ENCODE data around the gene SNAPC3.
A peak's percentile ranks its signal among the peaks of the same experiment; 100 is the strongest.
"Not testable (repeated sequence)": the region's sequence is repeated elsewhere in the genome, so short reads cannot be mapped to it uniquely, and the experiment has no call there.

Gene SNAPC3

DNA sequence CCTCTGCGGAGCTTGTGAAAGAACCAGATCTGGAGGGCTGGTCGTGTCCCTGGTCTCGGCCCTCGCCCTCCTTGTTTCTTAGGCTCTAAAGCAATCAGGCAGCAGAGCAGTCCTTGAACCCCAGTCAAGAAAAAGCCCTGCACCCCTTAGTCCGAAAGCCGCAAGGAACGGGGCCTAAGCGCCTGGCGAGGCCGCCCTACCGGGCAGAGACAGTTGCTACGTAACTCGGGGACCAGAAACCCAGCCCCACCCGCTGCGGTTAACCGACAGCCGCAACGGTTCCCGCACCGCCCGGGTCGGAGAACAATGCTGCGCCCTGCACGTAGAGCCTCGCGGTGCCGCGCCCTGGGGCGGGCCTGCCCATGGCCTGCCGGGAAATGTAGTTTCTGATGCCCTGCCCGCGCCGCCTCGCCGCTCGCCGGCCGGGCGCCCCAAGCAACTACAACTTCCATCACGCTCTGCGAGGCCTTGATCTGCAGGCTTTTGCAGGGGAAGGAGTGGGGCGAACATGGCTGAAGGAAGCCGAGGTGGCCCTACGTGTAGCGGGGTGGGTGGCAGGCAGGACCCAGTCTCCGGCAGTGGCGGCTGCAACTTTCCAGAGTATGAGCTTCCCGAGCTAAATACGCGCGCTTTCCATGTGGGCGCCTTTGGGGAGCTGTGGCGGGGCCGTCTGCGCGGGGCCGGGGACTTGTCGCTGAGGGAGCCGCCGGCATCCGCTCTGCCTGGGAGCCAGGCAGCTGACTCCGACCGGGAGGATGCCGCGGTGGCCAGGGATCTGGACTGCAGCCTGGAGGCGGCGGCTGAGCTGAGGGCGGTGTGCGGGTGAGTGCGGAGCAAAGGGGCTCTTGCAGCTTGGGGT lies at the start of gene SNAPC3:
Gene SNAPC3, plus strand, starts transcription at position 505 of the 859 bp plus-strand sequence. Its CDS starts 4 bp downstream, at position 509.
- DNase-seq = peak; percentile 92

DNA sequence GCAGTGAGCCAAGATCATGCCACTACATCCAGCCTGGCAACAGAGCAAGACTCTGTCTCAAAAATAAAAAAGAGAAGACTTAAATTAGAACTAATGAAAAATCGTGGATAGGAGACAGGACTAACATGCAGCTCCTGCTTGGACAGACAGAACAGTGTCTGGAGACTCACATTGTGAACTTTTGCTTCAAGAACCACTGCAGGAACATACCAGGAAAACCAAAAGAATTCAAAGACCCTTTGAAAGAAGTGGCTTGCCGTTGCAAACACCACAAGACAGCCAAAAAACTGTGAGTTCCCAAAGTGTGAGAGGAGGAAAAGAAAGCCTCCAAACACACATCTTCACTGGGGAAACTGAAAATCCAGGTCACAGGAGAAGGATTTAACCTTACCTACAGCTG lies 48.8 kb upstream of the SNAPC3 start:
- DNase-seq = no peak

DNA sequence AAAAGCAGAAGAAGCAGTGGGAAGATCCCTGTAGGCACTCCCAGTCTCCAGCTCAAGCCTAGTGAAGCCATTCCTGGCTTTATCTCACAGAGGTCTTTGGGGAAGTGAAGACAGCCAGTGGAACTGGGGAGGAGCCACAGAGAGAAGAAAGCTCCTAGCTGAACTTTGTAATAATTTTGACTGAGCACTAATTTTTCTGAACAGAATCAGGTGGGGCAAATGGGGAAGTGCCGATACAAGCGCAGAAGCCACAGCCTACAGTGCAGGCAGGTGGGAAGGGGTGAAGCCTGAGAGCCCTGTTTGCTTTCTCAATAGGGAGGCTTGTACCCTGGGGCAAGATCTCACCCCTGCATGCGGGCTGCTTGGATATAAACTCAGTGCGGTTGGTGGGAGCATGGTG lies 48.4 kb upstream of the SNAPC3 start:
- no peak for DNase-seq

DNA sequence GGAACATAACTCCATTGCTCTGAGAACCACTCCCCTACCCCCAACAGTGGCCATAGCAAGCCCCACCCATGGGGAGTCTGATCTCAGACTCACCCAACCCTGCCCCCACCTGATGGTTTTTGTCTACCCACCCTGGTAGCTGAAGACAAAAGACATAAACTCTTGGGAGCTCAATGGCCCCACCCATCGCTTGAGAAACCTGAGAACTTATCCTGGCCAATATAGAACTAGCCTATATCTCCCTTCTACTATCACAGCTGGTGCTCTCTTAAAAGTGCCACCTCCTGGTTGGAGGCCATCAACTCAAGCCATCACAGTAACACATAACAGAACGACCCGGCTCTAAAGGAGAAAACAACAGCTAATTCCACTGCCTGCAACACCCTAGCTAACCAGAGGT lies 47.9 kb upstream of the SNAPC3 start:
- DNase-seq = no peak

DNA sequence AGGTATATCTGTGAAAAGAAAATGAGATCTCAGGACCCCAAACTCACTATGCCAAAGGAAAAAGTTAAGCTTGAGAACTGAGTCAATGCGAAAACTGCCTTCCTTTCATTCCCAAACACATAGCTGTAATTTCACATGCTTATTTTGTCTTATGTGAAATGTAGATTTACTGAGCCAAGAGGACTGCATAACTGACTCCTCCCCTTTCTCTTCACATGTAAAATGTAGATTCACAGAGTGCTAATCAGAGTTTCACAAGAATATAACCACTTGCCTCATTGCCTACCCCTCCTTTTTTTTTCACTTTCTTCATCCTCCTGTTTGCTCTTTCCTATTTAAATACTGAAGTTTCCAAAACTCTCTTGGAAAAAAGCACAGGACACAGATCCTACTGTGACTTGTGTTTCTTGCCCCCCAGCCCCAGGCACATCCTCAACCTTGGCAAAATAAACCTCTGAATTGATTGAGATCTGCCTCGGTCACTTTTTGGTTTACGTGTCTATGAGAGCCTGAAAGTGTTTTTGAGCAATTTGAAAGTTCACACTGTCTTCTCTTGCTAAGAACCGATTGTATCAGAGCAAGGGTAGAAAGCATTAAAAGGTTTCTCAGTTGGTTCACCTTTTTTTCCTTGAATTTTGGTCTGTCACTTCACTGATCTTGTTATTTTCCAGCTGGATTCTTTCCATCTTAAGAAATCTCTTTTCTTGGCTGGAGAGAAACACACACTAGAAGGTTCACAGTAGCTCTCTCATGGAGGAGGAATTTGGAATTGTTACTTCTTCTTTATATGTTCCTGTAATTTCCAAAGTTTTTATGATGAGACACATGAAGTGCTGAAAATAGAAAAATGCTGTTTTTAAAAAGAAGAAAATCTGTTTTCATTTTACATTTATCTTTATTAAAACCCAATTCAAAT lies 44.8 kb upstream of the SNAPC3 start:
- no peak for DNase-seq

DNA sequence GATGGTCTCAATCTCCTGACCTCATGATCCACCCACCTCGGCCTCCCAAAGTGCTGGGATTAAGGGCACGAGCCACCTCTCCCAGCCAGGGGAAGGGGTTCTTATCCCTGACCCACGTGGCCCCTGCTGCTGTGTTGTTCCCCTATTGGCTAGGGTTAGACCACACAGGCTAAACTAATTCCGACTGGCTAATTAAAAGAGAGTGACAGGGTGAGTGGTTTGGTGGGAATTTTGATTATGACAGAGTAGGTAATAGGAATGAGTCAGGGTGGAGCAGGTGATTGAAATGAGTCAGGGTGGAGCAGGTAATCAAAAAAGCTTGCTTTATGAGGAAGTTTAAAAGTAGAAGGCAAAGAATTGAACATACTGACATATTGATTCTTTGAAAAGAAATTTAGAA lies 43.4 kb upstream of the SNAPC3 start:
- DNase-seq = not testable (repeated sequence)

DNA sequence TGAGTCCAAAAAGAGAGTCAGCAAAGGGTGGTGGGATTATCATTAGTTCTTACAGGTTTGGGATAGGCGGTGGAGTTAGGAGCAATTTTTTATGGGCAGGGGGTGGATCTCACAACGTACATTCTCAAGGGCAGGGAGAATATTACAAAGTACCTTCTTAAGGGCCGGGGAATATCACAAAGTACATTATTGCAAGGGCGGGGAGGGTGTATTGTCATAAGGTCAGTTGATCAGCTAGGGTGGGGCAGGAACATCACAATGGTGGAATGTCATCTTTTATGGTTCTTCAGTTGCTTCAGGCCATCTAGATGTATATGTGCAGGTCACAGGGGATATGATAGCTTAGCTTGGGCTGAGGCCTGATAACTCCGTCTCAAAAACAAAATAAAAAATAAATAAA lies 42.8 kb upstream of the SNAPC3 start:
- not testable (repeated sequence) for DNase-seq

DNA sequence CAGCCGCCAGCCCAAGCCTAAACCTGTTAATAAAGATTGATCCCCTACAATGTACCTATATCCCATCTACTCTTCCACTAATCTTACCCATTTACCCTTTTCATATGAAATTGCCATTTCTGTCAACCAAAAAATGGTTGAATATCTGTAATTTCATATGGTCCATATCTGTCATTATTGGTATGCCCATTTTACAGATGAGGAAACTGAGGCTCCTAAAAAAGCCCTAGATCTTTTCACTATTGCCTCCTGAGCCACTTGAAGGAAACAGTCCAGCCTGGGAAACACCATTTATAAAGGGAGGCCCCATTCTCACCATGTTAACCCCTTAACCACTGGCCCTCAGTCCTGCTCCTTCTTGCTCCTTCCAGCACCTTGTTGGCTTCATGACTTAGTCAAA lies 41.2 kb upstream of the SNAPC3 start:
- DNase-seq = no peak

DNA sequence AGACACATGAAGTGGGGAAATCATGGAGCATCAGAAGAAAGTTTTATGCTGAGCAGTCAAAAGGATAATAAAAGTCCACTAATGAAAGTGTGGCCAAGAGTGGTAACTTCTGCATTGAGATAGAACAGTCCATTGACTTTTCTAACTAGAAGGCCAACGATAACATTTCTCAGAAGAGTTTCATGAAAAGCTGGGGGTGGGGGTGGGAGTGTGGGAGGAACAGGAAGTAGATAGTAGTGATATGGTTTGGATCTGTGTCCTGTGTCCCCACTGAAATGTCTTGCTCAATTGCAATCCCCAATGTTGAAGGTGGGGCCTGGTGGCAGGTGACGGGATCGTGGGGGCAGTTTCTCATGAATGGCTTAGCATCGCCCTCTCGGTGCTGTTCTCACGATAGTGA lies 36.2 kb upstream of the SNAPC3 start:
- DNase-seq = no peak

DNA sequence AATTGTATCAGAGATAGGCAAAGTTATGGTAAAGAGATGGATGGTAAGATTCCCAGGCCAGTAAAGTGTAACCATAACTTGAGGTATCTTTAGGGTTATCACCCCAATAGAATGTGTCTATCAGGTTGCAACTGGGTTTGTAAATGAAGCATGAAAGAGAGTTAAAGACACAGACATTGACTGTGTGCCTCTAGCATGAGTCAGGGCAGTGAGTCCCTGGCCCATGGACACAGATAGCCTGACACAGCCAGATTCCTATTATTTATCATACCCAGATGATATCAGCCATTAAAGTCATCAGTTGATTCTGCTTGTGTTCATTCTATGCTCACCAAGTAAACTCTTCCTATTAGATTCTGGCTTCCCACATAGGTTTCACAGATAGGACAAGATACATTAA lies 33.5 kb upstream of the SNAPC3 start:
- DNase-seq = no peak

DNA sequence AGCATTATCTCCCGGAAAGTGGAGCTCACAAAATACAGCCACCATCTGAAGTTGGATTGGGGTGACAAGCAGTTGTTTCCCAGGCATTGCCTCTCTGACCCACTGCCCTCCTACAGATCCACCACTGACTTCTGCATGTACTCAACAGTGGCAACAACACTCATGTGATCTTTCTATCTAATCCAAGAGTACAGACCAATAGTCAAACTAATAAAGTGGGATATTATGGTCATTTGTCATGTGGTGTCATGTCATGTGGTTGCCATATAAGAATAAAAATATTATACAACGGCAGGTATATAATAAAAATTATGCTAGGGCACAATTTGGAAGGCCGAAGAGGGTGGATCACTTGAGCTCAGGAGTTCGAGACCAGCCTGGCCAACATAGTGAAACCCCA lies 33.0 kb upstream of the SNAPC3 start:
- no peak for DNase-seq

DNA sequence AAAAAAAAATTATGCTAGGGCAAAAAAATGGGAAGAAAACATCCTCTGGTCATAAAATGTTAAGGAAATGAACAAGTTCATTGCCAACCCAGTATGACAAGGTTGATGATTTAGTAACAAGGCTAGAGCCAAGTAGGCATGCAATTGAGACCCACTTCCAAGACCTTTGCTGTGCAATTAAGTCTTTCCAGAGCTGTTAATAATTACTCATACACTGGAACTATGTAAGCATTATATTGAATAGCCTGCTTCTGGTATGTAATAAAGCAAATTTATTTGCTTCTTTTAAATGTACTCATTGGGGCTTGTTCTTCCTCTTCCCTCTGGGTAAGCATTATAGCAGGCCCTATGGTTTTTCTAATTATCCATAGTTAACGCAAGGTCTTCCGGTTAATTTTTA lies 32.5 kb upstream of the SNAPC3 start:
- DNase-seq = no peak

DNA sequence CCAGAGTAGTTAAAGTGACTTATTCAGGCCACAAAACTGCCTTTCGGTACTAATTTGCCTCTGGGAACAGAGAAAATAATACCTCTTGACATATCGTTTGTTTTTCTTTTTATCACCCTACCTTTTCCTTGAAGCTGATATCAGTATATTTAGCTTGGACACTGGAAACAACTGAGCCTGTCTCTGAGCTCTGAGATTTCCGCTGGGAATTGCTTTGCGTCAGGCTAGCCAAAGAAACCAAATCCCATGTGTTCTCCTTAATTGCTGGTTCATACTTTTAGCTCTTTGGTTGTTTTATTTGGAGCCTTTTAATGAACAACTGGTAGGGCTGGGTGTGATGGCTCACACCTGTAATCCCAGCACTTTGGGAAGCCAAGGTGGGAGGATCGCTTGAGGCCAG lies 30.3 kb upstream of the SNAPC3 start:
- DNase-seq = no peak

DNA sequence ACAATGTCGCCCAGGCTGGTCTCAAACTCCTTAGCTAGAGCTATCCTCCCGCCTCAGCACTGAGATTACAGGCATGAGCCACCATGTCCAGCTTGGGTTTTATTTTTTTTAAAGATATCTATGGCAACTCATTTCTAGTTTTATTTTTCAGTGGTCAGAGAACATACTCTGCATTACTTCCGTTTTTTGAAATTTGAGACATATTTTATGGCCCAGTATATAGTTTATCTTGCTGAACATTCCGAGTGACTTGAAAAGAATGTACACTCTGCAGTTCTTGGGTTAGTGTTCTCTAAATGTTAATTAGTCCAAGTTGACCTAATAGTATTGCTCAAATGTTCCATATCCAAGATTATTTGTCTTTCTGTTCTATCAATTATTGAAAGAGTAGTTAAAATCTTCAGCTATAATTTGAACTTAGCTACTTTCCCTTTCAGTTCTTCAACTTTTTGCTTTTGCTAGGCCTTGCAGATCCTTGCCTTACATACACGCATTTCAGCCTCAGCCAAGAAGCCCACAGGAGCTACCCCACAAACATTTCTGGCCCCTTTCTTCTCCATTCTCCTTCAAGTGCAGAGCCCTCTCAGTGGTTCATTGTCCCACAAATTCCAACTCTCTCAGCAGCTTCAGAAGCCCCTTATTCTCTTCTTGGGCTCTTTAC lies 22.3 kb upstream of the SNAPC3 start:
- no peak for DNase-seq

DNA sequence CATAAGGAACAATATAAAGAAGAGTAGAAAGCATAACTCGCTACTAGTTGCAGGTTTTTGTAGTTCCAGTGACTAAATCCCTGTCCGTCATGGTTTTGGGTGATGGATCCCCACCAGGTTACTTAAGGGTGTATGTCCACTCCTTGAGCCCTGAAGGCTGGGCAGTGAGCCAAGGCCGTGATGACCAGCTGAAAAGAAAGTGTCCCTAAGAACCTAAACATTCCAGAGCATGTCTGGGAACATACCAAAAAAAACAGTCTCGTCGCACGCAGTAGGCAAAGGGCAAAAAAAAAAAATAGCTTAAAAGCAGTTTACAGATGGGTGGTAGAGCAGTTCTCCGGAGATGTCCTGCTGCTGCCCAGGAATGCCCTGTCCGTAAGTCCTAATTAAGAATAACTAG lies 21.4 kb upstream of the SNAPC3 start:
- no peak for DNase-seq

DNA sequence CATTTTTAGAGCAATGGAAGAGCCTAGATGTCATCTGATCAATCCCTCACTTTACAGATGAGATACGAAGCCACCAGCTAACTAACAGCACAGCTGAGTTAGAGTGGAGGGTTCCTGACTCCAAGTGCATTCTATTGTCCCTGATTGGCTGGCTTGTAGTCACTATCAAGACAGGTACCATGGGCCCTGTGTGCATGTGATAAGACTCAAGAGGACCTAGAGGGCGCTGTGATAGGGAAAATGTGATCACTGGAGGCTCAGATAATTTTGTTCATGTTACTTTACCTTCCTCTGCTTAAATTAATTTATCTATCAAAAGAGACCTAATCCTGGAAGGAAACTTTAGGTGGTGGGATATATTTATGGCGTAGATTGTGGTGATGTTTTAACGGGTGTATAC lies 19.5 kb upstream of the SNAPC3 start:
- no peak for DNase-seq

DNA sequence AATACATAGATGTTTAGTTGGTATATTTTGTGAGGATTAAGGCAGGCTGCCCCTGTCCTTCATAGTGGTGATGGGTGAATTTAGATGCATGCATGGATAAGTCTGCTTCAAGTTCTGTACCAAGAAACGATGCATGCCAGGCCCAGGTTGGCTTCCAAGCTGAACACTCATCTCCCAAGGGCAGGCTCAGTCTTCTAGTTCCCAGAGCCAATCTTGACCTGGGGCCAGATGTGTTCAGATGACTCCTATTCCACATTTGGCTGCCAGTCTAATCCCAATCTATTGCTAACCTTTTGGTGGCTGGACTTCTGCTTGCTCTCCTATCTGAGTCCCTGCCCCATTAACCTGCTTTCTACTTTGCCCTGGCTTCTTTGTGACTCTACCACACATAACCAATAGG lies 18.5 kb upstream of the SNAPC3 start:
- DNase-seq = no peak

DNA sequence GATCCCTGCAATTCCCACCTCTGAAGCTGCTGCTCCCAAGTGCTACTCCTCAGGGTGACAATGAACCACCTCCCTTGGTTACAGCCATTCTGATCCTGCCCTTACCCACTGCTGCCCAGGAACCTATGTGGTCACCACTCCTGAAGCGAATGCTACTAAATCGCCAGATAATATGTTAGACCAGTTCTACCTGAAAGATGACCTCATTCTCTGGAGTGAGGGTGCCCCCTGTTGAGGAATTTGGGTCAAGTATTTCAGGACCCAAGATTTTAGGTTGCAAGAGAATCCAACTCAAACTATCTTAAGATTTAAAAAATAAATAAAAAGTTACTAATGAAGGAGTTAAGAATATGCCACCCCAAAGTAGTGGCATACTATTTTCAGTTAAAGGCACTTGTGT lies 5.8 kb upstream of the SNAPC3 start:
- peak; percentile 33 for DNase-seq

DNA sequence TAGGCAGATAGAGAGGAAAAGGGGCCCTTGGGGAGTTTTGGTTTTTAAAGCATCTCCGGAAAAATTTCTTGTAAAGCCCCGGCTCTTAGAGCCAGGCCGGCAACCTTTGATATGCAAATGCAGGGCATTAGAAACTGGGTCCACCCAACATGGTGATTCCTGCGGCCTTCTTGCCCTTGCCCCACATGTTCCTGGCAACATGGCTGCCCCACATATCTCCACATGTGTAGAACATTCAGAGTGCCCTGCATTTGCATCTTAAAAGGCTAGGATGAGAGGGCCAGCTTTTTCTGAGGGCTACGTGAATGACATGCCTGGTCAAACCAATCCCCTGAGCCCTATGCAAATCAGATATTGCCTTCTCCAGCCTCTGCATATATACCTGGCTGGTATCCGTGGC lies 5.0 kb upstream of the SNAPC3 start:
- no peak for DNase-seq

DNA sequence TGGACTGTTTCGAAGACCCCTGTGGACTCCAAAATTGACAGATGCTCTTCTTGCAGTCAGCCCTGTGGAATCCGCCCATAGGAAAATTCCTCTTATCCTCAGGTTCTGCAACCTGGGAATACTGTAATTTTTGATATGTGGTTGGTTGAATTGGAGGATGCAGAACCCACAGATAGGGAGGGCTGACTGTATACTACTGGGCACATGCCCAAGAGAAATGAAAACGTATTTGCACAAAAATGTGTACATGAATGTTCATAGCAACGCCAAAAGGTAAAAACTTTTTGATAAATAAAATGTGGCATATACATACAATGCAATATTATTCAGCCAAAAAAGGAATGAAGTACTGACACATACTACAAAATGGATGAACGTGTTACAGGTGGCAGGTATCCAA lies 1.9 kb upstream of the SNAPC3 start:
- DNase-seq = no peak

DNA sequence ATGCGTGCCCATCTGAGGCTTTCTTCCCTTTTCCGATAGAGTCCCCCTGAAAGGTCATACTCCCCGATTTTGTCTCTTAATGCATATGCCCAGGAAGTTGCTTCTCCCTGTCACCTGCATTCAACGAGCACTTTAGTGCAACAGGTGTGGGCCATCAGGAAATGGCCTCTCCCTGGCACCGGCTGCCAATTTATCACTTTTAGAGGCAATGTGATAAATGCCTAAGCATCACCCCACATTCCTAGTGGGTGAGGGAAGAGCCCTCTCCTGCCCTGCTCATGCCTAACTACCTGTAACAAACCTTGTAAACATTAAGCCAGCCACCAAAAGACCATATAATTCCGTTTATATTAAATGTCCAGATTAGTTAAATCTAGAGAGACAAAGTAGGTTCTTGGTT lies 1.1 kb upstream of the SNAPC3 start:
- DNase-seq = no peak

DNA sequence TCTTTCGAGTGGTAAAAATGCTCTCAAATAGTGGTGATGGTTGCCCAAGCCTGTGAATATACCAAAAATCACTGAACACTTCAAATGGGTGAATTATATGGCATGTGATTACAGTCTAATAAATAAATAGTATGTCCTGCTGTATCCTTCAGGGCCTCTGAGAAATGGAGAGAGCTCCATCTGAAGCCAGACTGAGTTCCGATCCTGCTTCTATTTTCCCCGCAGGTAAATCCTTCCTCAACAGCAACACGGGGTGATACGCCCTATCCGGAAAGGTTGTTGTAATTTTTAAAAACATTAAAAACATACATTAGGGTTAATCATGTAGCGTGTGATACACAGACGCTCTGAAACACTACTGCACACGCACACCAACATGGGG lies 695 bp upstream of the SNAPC3 start:
- DNase-seq = no peak

DNA sequence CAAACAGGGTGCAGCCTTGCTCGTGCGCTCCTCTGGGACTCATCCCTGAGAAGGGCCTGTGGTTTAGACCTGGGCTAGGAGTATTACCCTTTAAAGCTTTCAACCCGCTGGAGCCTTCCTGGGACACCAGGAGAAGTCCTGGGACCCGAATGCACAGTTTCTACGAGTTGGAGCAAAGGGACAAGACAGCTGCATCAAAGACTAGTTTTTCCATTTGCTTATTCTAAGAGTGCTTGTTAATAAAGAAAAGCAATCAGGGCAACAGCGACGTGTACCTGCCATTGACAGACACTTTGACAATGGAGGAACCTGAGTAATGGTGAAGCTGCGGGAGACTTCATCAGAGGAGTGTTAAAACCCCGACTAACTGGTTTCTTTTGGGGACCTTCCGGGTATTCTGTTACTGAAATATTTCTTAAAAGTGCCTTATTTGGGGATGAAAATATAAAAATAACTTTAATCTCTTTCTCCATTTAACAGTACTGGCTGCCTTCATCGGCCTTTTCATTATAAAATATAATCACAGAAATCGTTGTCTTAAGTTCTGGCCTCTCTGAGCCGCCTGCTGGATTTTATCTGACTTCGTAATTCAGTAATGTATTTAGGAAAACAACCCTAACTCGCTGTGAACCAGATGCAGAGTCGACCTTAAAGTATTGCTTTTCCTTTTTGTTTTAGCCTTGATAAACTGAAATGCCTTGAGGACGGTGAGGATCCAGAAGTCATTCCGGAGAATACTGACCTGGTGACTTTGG lies 732 bp downstream of the SNAPC3 start:
- DNase-seq = no peak
